Endothelial cell (in vitro differentiated cells): ENCODE data around the gene MPST. TPM values are rescaled to one million over a fixed set of nuclear protein-coding genes. Genes with fewer than 3 reads are reported as not detected.
"Not testable (repeated sequence)": the region's sequence is repeated elsewhere in the genome, so short reads cannot be mapped to it uniquely, and the experiment has no call there.

Source experiments
- DNase-seq: peaks from one replicate; pipeline ENCODE4 v3.0.0; 2021; ENCODE audit warnings: low spot score
- H3K27ac Mint-ChIP-seq: one replicate; pipeline ENCODE4 v1.8.0; 2021; ENCODE audit warnings: mixed read lengths, inconsistent platforms; ENCODE audit not compliant: unreplicated experiment
- H3K27me3 Mint-ChIP-seq: one replicate; pipeline ENCODE4 v1.8.0; 2021; ENCODE audit warnings: mild to moderate bottlenecking, moderate library complexity, mixed read lengths, inconsistent platforms; ENCODE audit not compliant: unreplicated experiment
- H3K36me3 Mint-ChIP-seq: one replicate; pipeline ENCODE4 v1.8.0; 2021; ENCODE audit warnings: mild to moderate bottlenecking, low read depth, mixed read lengths, inconsistent platforms; ENCODE audit not compliant: unreplicated experiment
- H3K4me1 Mint-ChIP-seq: one replicate; pipeline ENCODE4 v1.8.0; 2021; ENCODE audit warnings: mild to moderate bottlenecking, mixed read lengths, inconsistent platforms; ENCODE audit not compliant: unreplicated experiment
- H3K4me3 Mint-ChIP-seq: one replicate; pipeline ENCODE4 v1.8.0; 2021; ENCODE audit warnings: mild to moderate bottlenecking, mixed read lengths, inconsistent platforms; ENCODE audit not compliant: unreplicated experiment
- H3K9me3 Mint-ChIP-seq: one replicate; pipeline ENCODE4 v1.8.0; 2021; ENCODE audit warnings: mixed read lengths, inconsistent platforms; ENCODE audit not compliant: unreplicated experiment
- total RNA-seq: library from RNA; stranded (reverse); fragmentation: NEBNext Ultra II Directional; extraction: Animal tissue kit (Norgen Biotek cat#: 25700); gene quantifications from one replicate; pipeline ENCODE4 v1.2.1, GENCODE V29; 2021; ENCODE audit not compliant: unreplicated experiment
- TF ChIP-seq, protein P1 (sequence below): fragments of 200-600 bp; sonication (generic); IDR thresholded peaks from one replicate; pipeline ENCODE4 v1.5.0; 2021; ENCODE audit warnings: antibody characterized with exemption; ENCODE audit not compliant: unreplicated experiment

MPST gene
- total RNA-seq, 1 donor from 2014 or later = 78.7 TPM

DNA sequence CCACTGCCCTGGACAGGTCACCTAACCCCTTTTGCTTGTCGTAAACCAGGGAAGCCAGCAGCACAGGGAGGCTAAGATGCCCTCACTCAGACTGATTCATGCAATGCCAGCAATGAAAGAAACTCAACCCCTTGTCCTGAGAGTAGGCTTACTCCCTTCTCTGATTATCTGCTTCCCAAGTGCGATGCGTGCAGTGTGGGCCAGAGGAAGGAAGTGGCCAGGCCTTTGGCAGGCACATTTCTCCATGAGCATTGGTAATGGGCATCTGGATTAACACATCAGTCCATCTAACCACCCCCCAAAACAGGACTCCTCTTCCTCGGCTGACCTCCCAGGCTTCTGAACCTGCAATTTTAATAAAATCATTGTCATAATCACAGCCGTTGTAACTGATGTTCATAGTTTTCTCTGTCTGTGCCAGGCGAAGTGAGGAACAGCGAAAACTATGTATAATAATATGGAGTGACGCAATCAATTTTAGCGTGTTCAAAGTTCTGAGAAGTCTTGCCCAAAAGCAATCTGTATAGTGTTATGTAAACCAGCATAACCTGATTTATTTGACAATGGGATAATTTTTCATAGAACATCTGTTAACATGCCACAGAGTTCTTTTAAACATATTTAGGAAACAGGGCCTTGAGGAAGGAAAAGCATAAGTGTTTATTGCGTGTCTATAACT lies 34.2 kb upstream of the MPST start:
- H3K27me3 Mint-ChIP-seq = peaks cover 2% of the 10 kb centered on the region
- H3K36me3 Mint-ChIP-seq = no peaks in the 10 kb centered on the region
- no peak for DNase-seq
- H3K4me1 Mint-ChIP-seq = peaks cover 5% of the 10 kb centered on the region
- H3K4me3 Mint-ChIP-seq = no peak overlapping the region
- H3K9me3 Mint-ChIP-seq = no peaks in the 10 kb centered on the region
- H3K27ac Mint-ChIP-seq = no peak overlapping the region
- TF ChIP-seq, protein P1, sequence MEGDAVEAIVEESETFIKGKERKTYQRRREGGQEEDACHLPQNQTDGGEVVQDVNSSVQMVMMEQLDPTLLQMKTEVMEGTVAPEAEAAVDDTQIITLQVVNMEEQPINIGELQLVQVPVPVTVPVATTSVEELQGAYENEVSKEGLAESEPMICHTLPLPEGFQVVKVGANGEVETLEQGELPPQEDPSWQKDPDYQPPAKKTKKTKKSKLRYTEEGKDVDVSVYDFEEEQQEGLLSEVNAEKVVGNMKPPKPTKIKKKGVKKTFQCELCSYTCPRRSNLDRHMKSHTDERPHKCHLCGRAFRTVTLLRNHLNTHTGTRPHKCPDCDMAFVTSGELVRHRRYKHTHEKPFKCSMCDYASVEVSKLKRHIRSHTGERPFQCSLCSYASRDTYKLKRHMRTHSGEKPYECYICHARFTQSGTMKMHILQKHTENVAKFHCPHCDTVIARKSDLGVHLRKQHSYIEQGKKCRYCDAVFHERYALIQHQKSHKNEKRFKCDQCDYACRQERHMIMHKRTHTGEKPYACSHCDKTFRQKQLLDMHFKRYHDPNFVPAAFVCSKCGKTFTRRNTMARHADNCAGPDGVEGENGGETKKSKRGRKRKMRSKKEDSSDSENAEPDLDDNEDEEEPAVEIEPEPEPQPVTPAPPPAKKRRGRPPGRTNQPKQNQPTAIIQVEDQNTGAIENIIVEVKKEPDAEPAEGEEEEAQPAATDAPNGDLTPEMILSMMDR = no peak

DNA sequence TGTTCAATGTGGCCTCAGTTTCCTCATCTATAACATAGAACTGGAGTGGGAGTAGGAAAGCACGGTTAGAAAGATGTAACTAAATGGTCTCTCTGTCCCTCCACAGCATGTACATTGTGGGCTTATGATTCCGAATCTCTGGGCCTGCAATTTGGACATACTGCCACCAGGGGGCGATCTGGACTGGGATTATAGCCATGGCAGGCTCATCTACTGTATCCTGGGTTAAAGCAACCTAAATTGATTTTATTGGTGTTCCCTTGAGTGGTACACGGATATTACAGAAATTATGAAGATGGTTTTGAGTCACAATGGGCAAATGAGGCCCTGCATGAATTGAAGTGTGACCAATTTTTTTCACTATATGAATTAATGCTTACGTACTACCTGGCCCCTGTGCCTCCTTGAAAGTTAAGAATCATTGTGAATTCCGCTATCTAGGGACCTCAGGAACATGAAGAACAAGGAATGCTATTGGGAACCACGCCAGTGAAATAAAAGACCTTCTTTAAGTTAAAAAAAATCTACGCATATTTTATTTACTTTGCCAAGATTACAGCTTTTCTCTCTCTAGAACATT lies 33.2 kb upstream of the MPST start:
- Mint-ChIP-seq H3K9me3 (no peaks in the 10 kb centered on the region), H3K36me3 (no peaks in the 10 kb centered on the region), H3K4me3 (no peak overlapping the region), H3K4me1 (peaks cover 5% of the 10 kb centered on the region), H3K27me3 (peaks cover 2% of the 10 kb centered on the region), H3K27ac (no peak overlapping the region)
- DNase-seq = peak; percentile 25
- TF ChIP-seq, protein P1 = peak; percentile 98

DNA sequence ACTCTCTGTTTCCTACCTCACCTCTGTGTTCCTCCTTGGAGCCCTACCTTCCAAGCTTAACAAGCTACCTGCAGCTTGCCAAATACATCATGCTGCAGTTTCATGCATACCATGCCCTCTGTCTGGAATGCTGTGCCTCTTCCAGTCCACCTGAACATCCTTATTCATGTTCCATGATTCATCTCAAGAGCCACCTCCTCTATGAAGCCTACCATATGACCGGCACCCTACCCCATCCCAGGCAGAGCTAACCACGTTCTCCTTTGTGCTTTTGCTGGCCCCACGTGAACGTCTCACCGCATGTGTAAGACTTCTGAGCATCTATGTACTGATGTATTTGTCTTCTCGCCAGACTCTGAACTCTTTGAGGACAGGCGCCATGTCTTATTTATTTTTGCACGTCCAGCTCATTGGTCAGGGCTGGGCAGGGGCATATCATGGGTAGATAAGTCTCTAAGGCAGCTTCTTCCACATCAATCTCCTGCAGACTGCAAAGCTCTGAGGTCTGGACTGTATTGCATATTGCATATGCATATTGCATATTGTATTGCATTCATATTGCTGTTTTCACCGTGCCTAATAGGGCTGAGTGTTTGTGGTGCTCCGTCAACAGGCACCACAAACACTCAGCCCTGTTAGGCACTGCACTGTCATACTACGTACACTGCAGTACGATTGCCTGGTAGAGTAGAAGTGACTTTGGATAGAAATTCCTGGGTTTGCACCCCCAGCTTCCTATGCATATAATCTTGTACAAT lies 31.3 kb upstream of the MPST start:
- no peaks in the 10 kb centered on the region for H3K9me3 Mint-ChIP-seq
- H3K27me3 Mint-ChIP-seq = no peaks in the 10 kb centered on the region
- no peak for DNase-seq
- no peaks in the 10 kb centered on the region for H3K36me3 Mint-ChIP-seq
- peaks cover 5% of the 10 kb centered on the region for H3K4me1 Mint-ChIP-seq
- no peak overlapping the region for H3K4me3 Mint-ChIP-seq
- H3K27ac Mint-ChIP-seq = no peak overlapping the region
- TF ChIP-seq, protein P1 = no peak

DNA sequence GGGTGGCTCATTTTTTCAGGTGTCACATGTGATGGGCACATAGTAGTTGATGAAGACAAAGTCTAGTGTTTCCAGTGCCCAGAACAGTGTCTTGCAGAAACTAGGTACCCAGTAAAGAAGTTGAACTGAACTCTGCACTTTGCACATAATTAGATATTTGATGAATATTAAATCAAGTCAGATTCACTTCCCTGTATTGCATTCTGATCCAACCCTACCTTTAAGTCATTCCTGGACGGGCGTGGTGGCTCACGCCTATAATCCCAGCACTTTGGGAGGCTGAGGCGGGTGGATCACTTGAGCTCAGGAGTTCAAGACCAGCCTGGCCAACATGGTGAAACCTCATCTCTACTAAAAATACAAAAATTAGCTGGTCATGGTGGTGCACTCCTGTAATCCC lies 30.5 kb upstream of the MPST start:
- not testable (repeated sequence) for H3K27me3 Mint-ChIP-seq, H3K36me3 Mint-ChIP-seq, H3K9me3 Mint-ChIP-seq, DNase-seq, H3K27ac Mint-ChIP-seq, H3K4me1 Mint-ChIP-seq, H3K4me3 Mint-ChIP-seq

DNA sequence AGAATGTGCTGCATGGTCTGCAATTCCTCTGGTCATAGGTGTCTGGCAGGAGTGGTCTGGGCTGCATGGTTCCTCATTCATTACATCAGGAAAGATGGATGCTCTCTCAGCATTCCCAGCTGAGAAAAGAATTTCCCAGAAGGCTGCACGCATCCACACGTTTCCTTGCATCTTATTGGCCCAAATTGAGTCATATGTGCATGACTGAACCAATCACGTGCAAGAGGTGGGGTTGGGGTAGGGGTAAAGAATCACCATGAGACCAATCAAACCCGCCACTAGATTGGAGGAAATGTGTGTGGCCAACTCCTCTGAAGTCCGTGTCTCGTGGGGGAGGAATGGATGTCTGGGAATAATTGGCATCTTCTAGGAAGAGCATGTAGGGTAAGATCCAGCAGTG lies 29.1 kb upstream of the MPST start:
- Mint-ChIP-seq H3K27me3 (no peaks in the 10 kb centered on the region), H3K4me1 (peaks cover 5% of the 10 kb centered on the region), H3K4me3 (no peak overlapping the region), H3K9me3 (no peaks in the 10 kb centered on the region), H3K36me3 (no peaks in the 10 kb centered on the region), H3K27ac (no peak overlapping the region)
- DNase-seq = no peak
- TF ChIP-seq, protein P1 = no peak
